ENCODE results near the gene PCCA.

DNA sequence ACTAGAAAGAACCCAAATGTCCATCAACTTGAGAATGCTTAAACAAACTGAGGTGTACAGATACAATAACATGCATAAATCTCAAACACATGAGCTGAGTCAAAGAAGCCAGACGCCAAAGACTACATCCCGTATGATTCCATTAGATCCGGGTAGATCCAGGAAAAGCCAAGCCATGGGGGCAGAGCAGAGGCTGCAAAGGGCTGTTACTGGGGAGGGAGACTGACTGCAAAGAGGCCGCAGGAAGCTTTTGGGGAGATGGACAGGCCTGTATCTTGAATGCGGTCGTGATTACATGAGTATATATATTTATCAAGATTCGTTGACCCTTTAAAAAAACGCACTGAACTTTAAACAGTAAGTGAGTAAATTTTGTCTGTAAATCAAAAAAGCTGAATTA is 471.0 kb downstream of the PCCA start:
- TF ChIP-seq CTCF (IDR thresholded peaks at IDR 0.05) (no peak), POLR2A (IDR thresholded peaks at IDR 0.05) (no peak)
